Endothelial cell of umbilical vein (primary cell): ENCODE data around the gene MYH15. TPM values are rescaled to one million over a fixed set of nuclear protein-coding genes. Genes with fewer than 3 reads are reported as not detected.

ENCODE experiments used
- BruUV-seq: library from RNA; stranded (reverse); fragments of 400-500 nt; replicated peaks from 2 replicates; lab custom pipeline; 2021; lab: Mats Ljungman, UMichigan
- CTCF ChIA-PET: fragments of 300-600, 350-600 bp; sonication (Branson Sonifier 250); formaldehyde crosslinking; loops from one replicate; lab custom pipeline; 2021; ENCODE audit warnings: antibody characterized with exemption, inconsistent platforms; lab: Charles Lee
- POLR2A ChIA-PET: fragments of 300-600, 350-600 bp; sonication (Branson Sonifier 250); formaldehyde crosslinking; loops from one replicate; lab custom pipeline; 2021; ENCODE audit warnings: antibody characterized with exemption, inconsistent platforms; lab: Charles Lee
- DNase-seq: peaks from one replicate; pipeline ENCODE4 v3.0.0-alpha.2; 2011; ENCODE audit warnings: low read depth, low spot score
- FAIRE-seq: peaks from 2 replicates; lab custom pipeline; 2011; peaks lifted over from hg19 to GRCh38; lab: Jason Lieb, UNC
- H2AFZ ChIP-seq: 2 replicates; pipeline ENCODE4 v1.6.0; 2012; ENCODE audit warnings: low read depth, low read length, control low read depth, inconsistent platforms
- H3K27ac ChIP-seq: 2 replicates; pipeline ENCODE4 v1.5.1; 2011; ENCODE audit warnings: low read depth, mild to moderate bottlenecking, control low read depth, low read length, moderate library complexity; ENCODE audit not compliant: insufficient read depth
- H3K27me3 ChIP-seq, 2 experiments: 2 replicates each; pipeline versions ENCODE4 v1.6.0 to v1.6.1; 2011; ENCODE audit warnings: low read length in 2 of 2, mixed read lengths in 1 of 2; ENCODE audit not compliant: control insufficient read depth in 2 of 2, insufficient read depth in 2 of 2
- H3K36me3 ChIP-seq, 2 experiments: 2 replicates in 1 of 2; 3 replicates in 1 of 2; pipeline ENCODE4 v1.5.1; 2011; ENCODE audit warnings: low read length in 2 of 2, mild to moderate bottlenecking in 1 of 2, moderate library complexity in 1 of 2; ENCODE audit not compliant: control insufficient read depth in 2 of 2, insufficient read depth in 2 of 2; ENCODE audit errors: extremely low read depth in 1 of 2
- H3K4me1 ChIP-seq: 3 replicates; pipeline ENCODE4 v1.5.1; 2011; ENCODE audit warnings: mild to moderate bottlenecking, low read length; ENCODE audit not compliant: control insufficient read depth, insufficient read depth; ENCODE audit errors: extremely low read depth
- H3K4me2 ChIP-seq: 2 replicates; pipeline ENCODE4 v1.6.1; 2011; ENCODE audit warnings: low read length, control low read depth, mixed read lengths; ENCODE audit not compliant: insufficient read depth
- H3K4me3 ChIP-seq, 3 experiments: fragments of 200-600 bp in 1 of 3; sonication (generic), shearing (Covaris generic) in 1 of 3; replicated peaks in 1 of 3; 2 replicates each; pipeline ENCODE4 v1.5.1; 2011 to 2016; ENCODE audit warnings: control low read depth in 3 of 3, low read length in 3 of 3, mild to moderate bottlenecking in 2 of 3, inconsistent platforms in 1 of 3, low read depth in 1 of 3, moderate library complexity in 1 of 3; ENCODE audit not compliant: insufficient read depth in 1 of 3
- H3K79me2 ChIP-seq: 2 replicates; pipeline ENCODE4 v1.6.0; 2012; ENCODE audit warnings: low read length, inconsistent platforms; ENCODE audit not compliant: control insufficient read depth, insufficient read depth
- H3K9ac ChIP-seq: replicated peaks from 2 replicates; pipeline ENCODE3; 2011; ENCODE audit warnings: low read length, control low read depth; ENCODE audit not compliant: insufficient read depth; ENCODE audit errors: extremely low read depth
- H3K9me1 ChIP-seq: replicated peaks from 3 replicates; pipeline ENCODE4 v1.6.0; 2011; ENCODE audit warnings: mild to moderate bottlenecking, low read length; ENCODE audit not compliant: control insufficient read depth, insufficient read depth; ENCODE audit errors: extremely low read depth
- H3K9me3 ChIP-seq: replicated peaks from 2 replicates; pipeline ENCODE4 v1.5.1; 2012; ENCODE audit warnings: low read length, inconsistent platforms; ENCODE audit not compliant: control insufficient read depth, insufficient read depth
- H4K20me1 ChIP-seq: replicated peaks from 2 replicates; pipeline ENCODE3; 2011; ENCODE audit warnings: mild to moderate bottlenecking, low read length; ENCODE audit not compliant: control insufficient read depth, insufficient read depth; ENCODE audit errors: extremely low read depth
- EZH2 ChIP-seq: IDR thresholded peaks from 2 replicates; pipeline ENCODE4 v1.6.1; 2012; ENCODE audit warnings: borderline replicate concordance, low read depth, mild to moderate bottlenecking, moderate library complexity, low read length, inconsistent platforms; ENCODE audit not compliant: severe bottlenecking
- FOS ChIP-seq: IDR thresholded peaks from 2 replicates; pipeline ENCODE4 v1.6.1; 2011; ENCODE audit warnings: mild to moderate bottlenecking, low read length, moderate library complexity, borderline replicate concordance; ENCODE audit not compliant: insufficient read depth
- JUN ChIP-seq: IDR thresholded peaks from 2 replicates; pipeline ENCODE4 v1.6.1; 2011; ENCODE audit warnings: borderline replicate concordance, low read depth; ENCODE audit not compliant: insufficient read length, insufficient read depth
- MYC ChIP-seq: IDR thresholded peaks from one replicate; pipeline ENCODE4 v1.6.1; 2011; ENCODE audit warnings: mild to moderate bottlenecking, low read depth, low read length
- POLR2A ChIP-seq: IDR thresholded peaks from 2 replicates; pipeline ENCODE4 v1.6.1; 2012; ENCODE audit warnings: low read depth, mild to moderate bottlenecking, control low read depth, low read length
- POLR2AphosphoS5 ChIP-seq: IDR thresholded peaks from 2 replicates; pipeline ENCODE4 v1.6.1; 2012; ENCODE audit warnings: low read depth, mild to moderate bottlenecking, control low read depth, low read length, moderate library complexity; ENCODE audit not compliant: insufficient read depth
- dilution Hi-C: fragments of 300-500 bp; cut with MboI; formaldehyde crosslinking; loops from one replicate; pipeline ENCODE4 v1.15.0; 2019; ENCODE audit warnings: low sequenced_read_pairs; ENCODE audit not compliant: extremely low pct_ligation_motif_present
- intact Hi-C: fragments of 100-400 bp; cut with micrococcal nuclease; formaldehyde crosslinking; loops from one replicate; pipeline ENCODE4 v1.10.0; 2022
- polyA plus RNA-seq, 4 experiments: library from polyadenylated mRNA; depleted of rRNA in 3 of 4; stranded (reverse) in 3 of 4; unstranded in 1 of 4; fragments of >200 nt; gene quantifications; 2 replicates each; pipeline versions ENCODE4 v1.2.1 to v1.2.3, GENCODE V29; 2011 to 2012; ENCODE audit warnings: missing spikeins in 1 of 4
- total RNA-seq: library from RNA; stranded (reverse); gene quantifications from 2 replicates; pipeline ENCODE4 v1.2.3, GENCODE V29; 2021
- TF ChIP-seq, protein P1 (sequence below): IDR thresholded peaks from 2 replicates; pipeline ENCODE4 v1.6.1; 2011; ENCODE audit not compliant: insufficient read depth, insufficient read length
- TF ChIP-seq, protein P2 (sequence below), 2 donors: IDR thresholded peaks; 1 replicate in 1 of 2; 2 replicates in 1 of 2; pipeline ENCODE4 v1.5.1; 2011; ENCODE audit warnings: low read length in 2 of 2, mild to moderate bottlenecking in 2 of 2, moderate library complexity in 2 of 2, control low read depth in 1 of 2, inconsistent platforms in 1 of 2, low read depth in 1 of 2; ENCODE audit not compliant: insufficient read depth in 1 of 2; ENCODE audit errors: extremely low read depth in 1 of 2

MYH15 gene
- total and polyA plus RNA-seq, 2 donors (not counting 3 experiments of a cell fraction or from before 2014, with no cell fraction given), result 0.27 TPM; not detected in 1

DNA sequence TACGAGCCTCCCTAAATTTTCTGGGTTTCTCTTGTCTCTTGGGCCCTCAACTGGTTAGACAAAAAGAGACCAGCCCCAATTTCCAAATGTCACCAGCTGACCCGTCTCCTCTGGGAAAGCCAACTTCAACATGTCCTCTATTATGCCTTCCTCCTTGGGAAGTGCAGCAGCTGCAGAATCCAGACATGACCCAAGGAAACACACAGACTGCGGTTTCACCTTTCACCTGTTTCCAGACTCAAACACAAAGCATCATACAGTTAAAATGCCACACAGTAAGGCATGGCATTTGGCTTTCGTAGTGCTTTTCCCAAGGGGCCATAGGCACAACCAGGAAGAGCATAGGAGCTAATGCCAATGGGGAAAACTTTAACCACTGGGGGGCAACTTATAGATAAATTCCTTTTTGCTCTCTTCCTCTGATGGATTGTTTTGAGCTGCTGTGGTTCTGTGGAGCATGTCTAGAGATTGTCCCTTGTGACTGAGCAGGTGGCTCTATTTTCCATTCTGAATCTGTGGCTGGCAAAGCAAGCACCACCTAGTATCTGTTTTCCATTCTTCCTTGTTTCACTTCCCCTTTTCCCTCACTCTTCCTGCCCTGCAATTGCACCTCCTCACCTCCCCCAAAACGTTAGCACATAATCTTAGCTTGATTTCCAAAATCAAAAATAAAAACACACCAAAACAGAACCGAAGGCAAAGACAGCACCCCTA lies 164.7 kb downstream of the MYH15 start:
- H3K4me1 ChIP-seq, result peaks cover 15% of the 10 kb centered on the region
- H3K79me2 ChIP-seq, result no peaks in the 10 kb centered on the region
- no peak overlapping the region for H3K4me3 ChIP-seq
- H3K36me3 ChIP-seq, result no peaks in the 10 kb centered on the region
- no peak overlapping the region for H3K9ac ChIP-seq
- H3K9me1 ChIP-seq, result no peaks in the 10 kb centered on the region
- H3K4me2 ChIP-seq, result no peak overlapping the region
- H3K9me3 ChIP-seq, result no peaks in the 10 kb centered on the region
- CTCF ChIA-PET, result interaction anchor here (1.4 kb wide), 1 partner anchor 11 kb away, joined by 3 read pairs; no protein-coding TSS in a partner anchor
- no peak for TF ChIP-seq POLR2AphosphoS5
- no peak for TF ChIP-seq EZH2
- TF ChIP-seq JUN, result no peak
- TF ChIP-seq FOS, result no peak
- TF ChIP-seq, protein P1, sequence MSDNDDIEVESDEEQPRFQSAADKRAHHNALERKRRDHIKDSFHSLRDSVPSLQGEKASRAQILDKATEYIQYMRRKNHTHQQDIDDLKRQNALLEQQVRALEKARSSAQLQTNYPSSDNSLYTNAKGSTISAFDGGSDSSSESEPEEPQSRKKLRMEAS, result no peak
- TF ChIP-seq MYC, result no peak
- no peak for TF ChIP-seq POLR2A
- TF ChIP-seq, protein P2, sequence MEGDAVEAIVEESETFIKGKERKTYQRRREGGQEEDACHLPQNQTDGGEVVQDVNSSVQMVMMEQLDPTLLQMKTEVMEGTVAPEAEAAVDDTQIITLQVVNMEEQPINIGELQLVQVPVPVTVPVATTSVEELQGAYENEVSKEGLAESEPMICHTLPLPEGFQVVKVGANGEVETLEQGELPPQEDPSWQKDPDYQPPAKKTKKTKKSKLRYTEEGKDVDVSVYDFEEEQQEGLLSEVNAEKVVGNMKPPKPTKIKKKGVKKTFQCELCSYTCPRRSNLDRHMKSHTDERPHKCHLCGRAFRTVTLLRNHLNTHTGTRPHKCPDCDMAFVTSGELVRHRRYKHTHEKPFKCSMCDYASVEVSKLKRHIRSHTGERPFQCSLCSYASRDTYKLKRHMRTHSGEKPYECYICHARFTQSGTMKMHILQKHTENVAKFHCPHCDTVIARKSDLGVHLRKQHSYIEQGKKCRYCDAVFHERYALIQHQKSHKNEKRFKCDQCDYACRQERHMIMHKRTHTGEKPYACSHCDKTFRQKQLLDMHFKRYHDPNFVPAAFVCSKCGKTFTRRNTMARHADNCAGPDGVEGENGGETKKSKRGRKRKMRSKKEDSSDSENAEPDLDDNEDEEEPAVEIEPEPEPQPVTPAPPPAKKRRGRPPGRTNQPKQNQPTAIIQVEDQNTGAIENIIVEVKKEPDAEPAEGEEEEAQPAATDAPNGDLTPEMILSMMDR (IDR thresholded peaks at IDR 0.05; ENCODE audit: extremely low read depth in 1 of 2, insufficient read depth in 1 of 2, low read depth in 1 of 2, low read length in 2 of 2), result no peak
- no peak for DNase-seq
- H4K20me1 ChIP-seq, result no peaks in the 10 kb centered on the region
- POLR2A ChIA-PET, result no interaction called here
- intact Hi-C loops (loop anchor here (10.0 kb wide), 1 partner anchor 129 kb away; no protein-coding TSS in a partner anchor), dilution Hi-C loops (no loop called here)
- no peak overlapping the region for H3K27ac ChIP-seq
- H2AFZ ChIP-seq, result no peak overlapping the region
- H3K27me3 ChIP-seq, result no peaks in the 10 kb centered on the region
- BruUV-seq, result no TSS peak
- FAIRE-seq, result no peak
